ENCODE results near the gene CAPN10. TPM values are rescaled to one million over a fixed set of nuclear protein-coding genes. Genes with fewer than 3 reads are reported as not detected.

The CAPN10 gene
- polyA plus RNA-seq, 2 of the 4 experiments (the other 2 are of a cell fraction): 8.4 to 15.8 TPM

GRCh38 chr2:240645801-240646175, 59.3 kb downstream of the CAPN10 start:
- ATAC-seq (no peak), FAIRE-seq (no peak), DNase-seq (ENCODE audit: low read depth in 1 of 2, low spot score in 1 of 2) (no peak)
- H3K4me1 ChIP-seq: no peaks in the 10 kb centered on the region
- H3K27ac ChIP-seq: no peak overlapping the region
- ChIA-PET CTCF (interaction anchor here (0.6 kb wide), 2 partner anchors 148 to 318 kb away, joined by 3 read pairs; no protein-coding TSS in a partner anchor), POLR2A (no interaction called here)
- TF ChIP-seq JUN (IDR thresholded peaks at IDR 0.05) (no peak), ZSCAN20 (CRISPR knock-in tag; IDR thresholded peaks at IDR 0.05) (no peak), EP300 (IDR thresholded peaks at IDR 0.05) (no peak), MYC (IDR thresholded peaks at IDR 0.05; ENCODE audit: borderline replicate concordance, low read length) (no peak), RCOR1 (IDR thresholded peaks at IDR 0.05; ENCODE audit: low read depth, low read length) (no peak), RNF2 (IDR thresholded peaks at IDR 0.05; ENCODE audit: borderline replicate concordance, low read depth) (no peak), FOSB (CRISPR knock-in tag; IDR thresholded peaks at IDR 0.05) (no peak), KDM1A (IDR thresholded peaks at IDR 0.05; ENCODE audit: low read depth) (no peak), NR3C1 (IDR thresholded peaks at IDR 0.05) (no peak), HEYL (CRISPR knock-in tag; IDR thresholded peaks at IDR 0.05) (no peak), MAFK (IDR thresholded peaks at IDR 0.05; ENCODE audit: partially characterized antibody) (no peak)
- no peak overlapping the region for H3K4me3 ChIP-seq
- H3K4me2 ChIP-seq: no peak overlapping the region
- H3K9me3 ChIP-seq: no peaks in the 10 kb centered on the region
- WGBS (ENCODE audit: missing lambda C conversion rate): 66% methylated on average over 10 of the region's 10 CpGs

- ChIA-PET CTCF (interaction anchor here (0.6 kb wide), 1 partner anchor 149 kb away, joined by 3 read pairs; no protein-coding TSS in a partner anchor), POLR2A (no interaction called here)
- Histone ChIP-seq H3K4me2 (no peak overlapping the region), H3K4me3 (no peak overlapping the region), H3K9me3 (no peaks in the 10 kb centered on the region), H3K4me1 (no peaks in the 10 kb centered on the region), H3K27ac (no peak overlapping the region)
- no peak for FAIRE-seq
- 65% methylated on average over 26 of the region's 36 CpGs for WGBS (ENCODE audit: missing lambda C conversion rate)
- ATAC-seq: no peak
- TF ChIP-seq CTCF (IDR thresholded peaks at IDR 0.05) (no peak), RAD21 (conservative IDR thresholded peaks at IDR 0.05 in 1 of 2, IDR thresholded peaks at IDR 0.05 in 1 of 2) (no peak), MAFK (IDR thresholded peaks at IDR 0.05; ENCODE audit: partially characterized antibody) (no peak), HES2 (IDR thresholded peaks at IDR 0.05) (no peak), MYC (IDR thresholded peaks at IDR 0.05; ENCODE audit: borderline replicate concordance, low read length) (no peak), NR3C1 (IDR thresholded peaks at IDR 0.05) (no peak), E2F6 (IDR thresholded peaks at IDR 0.05; ENCODE audit: borderline replicate concordance, low read depth) (no peak), TP53 (CRISPR knock-in tag; IDR thresholded peaks at IDR 0.05) (no peak), EHMT2 (IDR thresholded peaks at IDR 0.05; ENCODE audit: low read depth) (no peak), EHF (CRISPR knock-in tag; IDR thresholded peaks at IDR 0.05) (no peak), NPAS2 (CRISPR knock-in tag; IDR thresholded peaks at IDR 0.05; ENCODE audit: borderline replicate concordance) (no peak)
- DNase-seq (ENCODE audit: low read depth in 1 of 2, low spot score in 1 of 2): no peak
These were observed 59.8 kb downstream of the CAPN10 start for GRCh38 chr2:240646176-240646899.

GRCh38 chr2:240646900-240647502, 60.5 kb downstream of the CAPN10 start:
- FAIRE-seq (no peak), ATAC-seq (no peak)
- POLR2A ChIA-PET: no interaction called here
- TF ChIP-seq HMGXB4 (CRISPR knock-in tag; IDR thresholded peaks at IDR 0.05; ENCODE audit: borderline replicate concordance) (no peak), BHLHE40 (IDR thresholded peaks at IDR 0.05; ENCODE audit: low read depth, low read length) (no peak), HEYL (CRISPR knock-in tag; IDR thresholded peaks at IDR 0.05) (no peak), HOXB13 (CRISPR knock-in tag; IDR thresholded peaks at IDR 0.05; ENCODE audit: low read depth) (no peak), POLR2A (IDR thresholded peaks at IDR 0.05; ENCODE audit: low read length) (no peak), E2F6 (IDR thresholded peaks at IDR 0.05; ENCODE audit: borderline replicate concordance, low read depth) (no peak), PHF8 (IDR thresholded peaks at IDR 0.05; ENCODE audit: borderline replicate concordance, low read depth) (no peak), ELK1 (IDR thresholded peaks at IDR 0.05; ENCODE audit: low read depth, low read length) (no peak), NR3C1 (IDR thresholded peaks at IDR 0.05) (no peak), EP300 (IDR thresholded peaks at IDR 0.05) (no peak), ZSCAN20 (CRISPR knock-in tag; IDR thresholded peaks at IDR 0.05) (no peak), CBX8 (IDR thresholded peaks at IDR 0.05) (no peak)

More at GRCh38 chr2:240646900-240647502, 60.5 kb downstream of the CAPN10 start:
- no peak for DNase-seq (ENCODE audit: low read depth in 1 of 2, low spot score in 1 of 2)
- Histone ChIP-seq H3K4me1 (no peaks in the 10 kb centered on the region), H3K4me3 (no peak overlapping the region), H3K27ac (no peak overlapping the region), H3K4me2 (no peak overlapping the region), H3K9me3 (no peaks in the 10 kb centered on the region)
- WGBS (ENCODE audit: missing lambda C conversion rate): 55% methylated on average over 22 of the region's 30 CpGs
- CTCF ChIA-PET: interaction anchor here (0.7 kb wide), 1 partner anchor 487 kb away, joined by 3 read pairs; no protein-coding TSS in a partner anchor
